ENCODE results near the gene ARHGEF6. TPM values are rescaled to one million over a fixed set of nuclear protein-coding genes. Genes with fewer than 3 reads are reported as not detected.

The ARHGEF6 gene
- total RNA-seq, 2 donors from 2014 or later = 2.7 to 5.7 TPM

- Histone ChIP-seq H3K36me3 (no peaks in the 10 kb centered on the region), H3K9ac (ENCODE audit: low read depth in 2 of 2, low read length in 2 of 2) (no peak overlapping the region), H3K4me3 (no peak overlapping the region), H3K27me3 (no peaks in the 10 kb centered on the region), H3K9me3 (no peaks in the 10 kb centered on the region), H3K27ac (no peak overlapping the region), H3K4me1 (no peaks in the 10 kb centered on the region)
- DNase-seq = no peak
- TF ChIP-seq CTCF (IDR thresholded peaks at IDR 0.05) = no peak
- intact Hi-C loops (cut with DNase I) = no loop called here
Observed at GRCh38 chrX:136662104-136662503, 118.6 kb downstream of the ARHGEF6 start.

DNA sequence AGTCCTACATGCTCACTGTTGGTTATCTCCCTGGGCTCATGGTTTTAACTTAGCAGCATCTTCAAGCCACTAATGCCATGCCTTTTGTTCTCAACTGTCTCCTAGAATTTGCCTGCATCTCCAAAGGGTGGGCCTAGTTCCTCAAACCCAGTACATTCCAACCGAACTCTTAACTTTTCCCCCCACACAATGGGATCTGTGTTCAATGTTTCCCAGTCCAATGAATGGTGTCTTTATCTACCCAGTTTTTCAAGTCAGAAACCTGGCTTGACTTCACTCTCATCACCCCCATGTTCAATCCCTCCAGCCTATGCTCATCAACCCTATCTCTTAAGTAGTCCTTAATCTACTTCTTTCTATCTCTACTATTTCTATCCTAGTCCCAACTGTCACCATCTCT, 119.8 kb downstream of the ARHGEF6 start:
- Histone ChIP-seq H3K9ac (ENCODE audit: low read depth in 2 of 2, low read length in 2 of 2) (no peak overlapping the region), H3K9me3 (no peaks in the 10 kb centered on the region), H3K4me1 (no peaks in the 10 kb centered on the region), H3K27ac (no peak overlapping the region), H3K27me3 (no peaks in the 10 kb centered on the region), H3K36me3 (no peaks in the 10 kb centered on the region), H3K4me3 (no peak overlapping the region)
- TF ChIP-seq CTCF (IDR thresholded peaks at IDR 0.05) = no peak
- intact Hi-C loops (cut with DNase I) = no loop called here
- DNase-seq = no peak

DNA sequence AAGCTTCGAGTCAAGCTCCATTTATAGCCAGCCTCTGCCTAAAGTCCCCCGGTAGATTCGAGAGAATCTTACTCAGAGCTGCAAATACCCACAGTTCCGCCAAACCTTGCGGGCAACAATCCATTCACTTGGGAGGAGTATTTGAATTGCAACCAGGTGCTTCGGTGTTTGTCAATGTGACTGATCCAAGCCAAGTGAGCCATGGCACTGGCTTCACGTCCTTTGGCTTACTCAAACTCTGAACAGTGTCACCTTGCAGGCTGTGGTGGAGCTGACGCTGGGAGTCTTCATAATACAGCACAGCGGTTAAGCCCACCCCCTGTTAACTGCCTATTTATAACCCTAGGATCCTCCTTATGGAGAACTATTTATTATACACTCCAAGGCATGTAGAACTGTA, 121.6 kb downstream of the ARHGEF6 start:
- H3K4me3 ChIP-seq = no peak overlapping the region
- H3K36me3 ChIP-seq = no peaks in the 10 kb centered on the region
- no peak for TF ChIP-seq CTCF (IDR thresholded peaks at IDR 0.05)
- intact Hi-C loops (cut with DNase I) = no loop called here
- no peaks in the 10 kb centered on the region for H3K9me3 ChIP-seq
- no peak overlapping the region for H3K27ac ChIP-seq
- DNase-seq = no peak
- no peaks in the 10 kb centered on the region for H3K4me1 ChIP-seq
- no peak overlapping the region for H3K9ac ChIP-seq (ENCODE audit: low read depth in 2 of 2, low read length in 2 of 2)
- no peaks in the 10 kb centered on the region for H3K27me3 ChIP-seq

DNA sequence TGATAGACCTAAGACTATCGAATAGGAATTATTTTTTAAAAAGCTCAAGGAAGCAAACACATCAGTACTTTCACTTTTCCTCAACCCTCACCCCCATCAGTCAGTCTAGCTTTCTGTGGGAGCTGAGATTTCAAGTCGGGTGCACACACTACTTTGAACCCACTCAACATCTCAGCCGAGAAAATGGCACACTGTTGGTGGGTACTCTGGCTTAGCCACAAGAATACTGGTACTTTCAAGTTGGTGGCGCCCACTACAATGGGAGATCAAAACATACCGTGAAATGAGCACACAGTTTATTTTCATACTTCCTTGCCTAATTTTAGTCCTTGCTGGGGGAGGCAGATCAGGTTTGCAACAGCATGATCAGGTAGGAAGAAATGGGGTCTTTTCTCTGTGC, 122.6 kb downstream of the ARHGEF6 start:
- Histone ChIP-seq H3K9me3 (no peaks in the 10 kb centered on the region), H3K27me3 (no peaks in the 10 kb centered on the region), H3K27ac (no peak overlapping the region), H3K9ac (ENCODE audit: low read depth in 2 of 2, low read length in 2 of 2) (no peak overlapping the region), H3K36me3 (no peaks in the 10 kb centered on the region), H3K4me1 (no peaks in the 10 kb centered on the region), H3K4me3 (no peak overlapping the region)
- TF ChIP-seq CTCF (IDR thresholded peaks at IDR 0.05) = no peak
- intact Hi-C loops (cut with DNase I) = no loop called here
- no peak for DNase-seq

- no peaks in the 10 kb centered on the region for H3K4me1 ChIP-seq
- no peak for DNase-seq
- TF ChIP-seq CTCF (IDR thresholded peaks at IDR 0.05) = no peak
- no peaks in the 10 kb centered on the region for H3K36me3 ChIP-seq
- H3K9me3 ChIP-seq = no peaks in the 10 kb centered on the region
- no peak overlapping the region for H3K9ac ChIP-seq (ENCODE audit: low read depth in 2 of 2, low read length in 2 of 2)
- intact Hi-C loops (cut with DNase I) = no loop called here
- no peak overlapping the region for H3K27ac ChIP-seq
- H3K4me3 ChIP-seq = no peak overlapping the region
- H3K27me3 ChIP-seq = no peaks in the 10 kb centered on the region
Observed at GRCh38 chrX:136656361-136656964, 124.3 kb downstream of the ARHGEF6 start.

Data from colonic mucosa (tissue), 4 donors.